IPS-NIHi11 (cell line): Measurements from ENCODE around the gene UBE2QL1.
A peak's percentile ranks its signal among the peaks of the same experiment; 100 is the strongest.
"Not testable (repeated sequence)": the region's sequence is repeated elsewhere in the genome, so short reads cannot be mapped to it uniquely, and the experiment has no call there.

Experiments used
- DNase-seq: peaks from one replicate; pipeline ENCODE4 v3.0.0; 2012; ENCODE audit warnings: mixed read lengths, low spot score

Gene UBE2QL1

GRCh38 chr5:6497262-6497661, 48.6 kb downstream of the UBE2QL1 start:
- DNase-seq, result no peak

- DNase-seq, result no peak
Measured at GRCh38 chr5:6498968-6499367, 50.3 kb downstream of the UBE2QL1 start.

- DNase-seq, result no peak
Measured at GRCh38 chr5:6501701-6502100, 53.0 kb downstream of the UBE2QL1 start.

GRCh38 chr5:6502421-6502820, 53.8 kb downstream of the UBE2QL1 start:
- no peak for DNase-seq

GRCh38 chr5:6503342-6503741, 54.7 kb downstream of the UBE2QL1 start:
- DNase-seq, result no peak

DNA sequence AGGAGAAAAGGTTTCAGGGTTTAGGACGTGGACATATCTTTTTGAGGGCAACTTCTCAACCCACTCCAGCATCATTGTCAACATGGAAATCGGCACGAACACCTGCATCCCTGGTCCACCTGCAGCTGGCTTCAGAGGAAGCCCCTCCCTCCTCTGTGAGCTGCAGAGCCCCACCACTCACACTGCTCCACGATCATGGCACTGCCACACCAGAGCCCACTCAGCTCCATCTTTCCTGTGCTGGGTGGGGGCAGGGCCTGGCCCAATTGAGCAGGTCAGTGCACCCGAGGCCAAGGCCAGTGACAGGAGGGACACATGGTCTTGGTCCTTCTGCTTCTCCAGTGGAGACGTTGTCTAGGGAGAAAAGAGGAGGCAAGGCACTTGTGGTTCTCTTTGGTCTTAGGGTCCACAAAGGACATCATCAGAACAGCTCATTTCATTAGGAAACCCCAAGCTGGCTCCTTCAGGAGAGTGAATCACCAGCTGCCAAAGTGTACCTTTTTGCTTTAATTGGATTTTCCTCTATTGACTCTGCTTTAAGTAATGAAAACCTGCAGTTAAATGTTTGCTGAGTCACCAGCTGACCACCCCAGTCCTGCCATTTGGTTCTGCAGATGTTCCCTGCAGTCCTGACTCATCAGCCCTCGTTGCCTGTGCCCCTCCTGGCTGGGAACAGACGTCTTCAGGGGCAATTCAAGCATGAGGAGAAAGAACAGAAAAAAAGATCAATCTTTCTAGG, 56.2 kb downstream of the UBE2QL1 start:
- no peak for DNase-seq

DNA sequence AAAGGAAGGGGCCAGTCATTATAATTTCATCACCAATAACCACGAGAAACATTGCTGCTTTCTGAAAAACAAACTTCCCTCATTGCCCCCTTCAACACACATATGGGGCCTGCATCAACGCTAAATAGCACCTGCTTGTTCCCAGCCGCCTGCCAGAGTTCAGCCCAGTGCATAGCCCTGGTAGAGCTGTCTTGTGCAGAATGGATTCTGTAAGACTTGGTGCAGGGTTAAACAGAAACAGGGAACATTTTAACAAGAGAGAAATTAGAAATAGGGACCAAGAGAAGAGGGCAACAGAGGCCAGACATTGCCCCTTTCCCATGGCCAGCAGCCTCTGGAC, 56.7 kb downstream of the UBE2QL1 start:
- DNase-seq, result no peak

- DNase-seq, result no peak
Measured at GRCh38 chr5:6505783-6506557, 57.3 kb downstream of the UBE2QL1 start.

- DNase-seq, result no peak
Measured at GRCh38 chr5:6506611-6507010, 58.0 kb downstream of the UBE2QL1 start.

GRCh38 chr5:6508931-6509330, 60.3 kb downstream of the UBE2QL1 start:
- no peak for DNase-seq

- no peak for DNase-seq
Measured at GRCh38 chr5:6510132-6510531, 61.5 kb downstream of the UBE2QL1 start.

GRCh38 chr5:6510973-6511372, 62.3 kb downstream of the UBE2QL1 start:
- DNase-seq, result no peak

DNA sequence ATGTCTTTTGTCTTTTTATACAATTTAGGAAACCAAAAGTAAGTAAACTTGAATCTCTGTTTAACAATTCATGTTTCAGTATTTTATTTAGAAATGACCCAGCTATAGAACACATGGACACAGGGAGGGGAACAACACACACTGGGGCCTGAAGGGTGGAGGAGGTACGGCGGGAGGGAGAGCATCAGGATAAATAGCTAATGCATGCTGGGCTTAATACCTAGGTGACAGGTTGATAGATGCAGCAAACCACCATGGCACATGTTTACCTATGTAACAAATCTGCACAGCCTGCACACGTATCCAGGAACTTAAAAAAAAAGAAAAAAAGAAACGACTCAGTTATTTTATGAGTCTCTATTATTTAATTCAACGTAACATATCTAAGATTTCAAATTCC, 67.2 kb downstream of the UBE2QL1 start:
- not testable (repeated sequence) for DNase-seq

GRCh38 chr5:6516823-6517222, 68.2 kb downstream of the UBE2QL1 start:
- no peak for DNase-seq

- DNase-seq, result no peak
Measured at GRCh38 chr5:6517510-6517909, 68.9 kb downstream of the UBE2QL1 start.

GRCh38 chr5:6518298-6519057, 69.8 kb downstream of the UBE2QL1 start:
- no peak for DNase-seq

DNA sequence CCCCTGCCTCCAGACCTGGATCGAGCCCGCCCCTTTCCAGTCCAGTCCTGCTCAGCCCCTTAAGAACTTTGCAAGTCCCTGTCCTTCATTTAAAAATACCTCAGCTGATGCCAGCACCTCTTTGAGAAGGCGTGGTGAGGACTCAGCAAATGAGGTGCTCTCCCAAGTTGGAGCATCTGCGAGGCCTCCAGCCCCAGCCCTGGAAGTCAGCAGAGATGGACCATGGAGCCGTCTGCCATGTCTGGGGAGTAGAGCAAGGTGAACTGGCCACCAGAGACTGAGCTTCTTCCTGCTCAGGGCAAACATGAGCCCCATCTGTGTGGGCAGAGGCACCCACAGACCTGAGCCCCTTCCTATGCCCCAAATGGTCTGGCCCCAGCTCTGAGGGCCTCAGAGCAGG, 71.5 kb downstream of the UBE2QL1 start:
- DNase-seq, result no peak

DNA sequence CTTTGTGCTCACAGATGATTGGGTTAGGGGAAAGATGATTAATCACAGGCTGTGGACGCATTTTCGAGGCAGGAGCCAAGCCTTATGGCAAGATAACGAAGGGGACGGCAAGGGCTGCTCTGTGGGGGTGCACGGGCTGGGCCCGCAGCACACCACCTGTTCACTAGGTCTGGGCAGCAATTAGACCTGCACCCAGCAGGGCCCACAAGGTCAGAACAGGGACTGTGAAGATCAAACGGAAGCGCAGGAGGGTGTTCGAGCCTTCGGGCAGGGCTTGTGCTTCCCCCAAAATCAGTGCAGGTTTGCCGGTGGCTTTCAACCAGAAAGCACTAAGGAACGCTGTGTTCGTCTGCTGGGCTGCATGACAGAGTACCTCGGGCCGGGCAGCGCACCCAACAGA, 73.7 kb downstream of the UBE2QL1 start:
- no peak for DNase-seq

- no peak for DNase-seq
Measured at GRCh38 chr5:6522923-6523322, 74.3 kb downstream of the UBE2QL1 start.

DNA sequence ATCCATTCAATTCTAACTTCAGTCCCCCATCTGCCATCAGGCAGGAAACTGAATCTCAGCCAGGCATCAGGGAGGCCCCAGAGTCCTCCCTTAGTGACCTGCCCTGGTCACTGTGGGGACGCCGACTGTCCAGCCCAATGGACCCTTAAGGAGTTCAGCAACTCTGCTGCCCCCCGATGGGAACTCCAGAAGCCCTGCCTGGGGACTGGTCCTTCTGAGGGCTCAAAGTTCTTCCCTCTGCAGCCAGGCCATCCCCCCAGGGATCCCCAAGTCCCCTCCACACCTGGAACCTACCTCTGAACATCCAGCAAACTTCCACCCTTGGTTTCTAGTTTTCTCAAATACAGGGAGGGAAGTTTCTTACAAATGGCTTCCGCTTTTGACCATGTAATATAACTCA, 76.8 kb downstream of the UBE2QL1 start:
- no peak for DNase-seq

- peak; percentile 79 for DNase-seq
Measured at GRCh38 chr5:6525910-6526309, 77.3 kb downstream of the UBE2QL1 start.

GRCh38 chr5:6527749-6528455, 79.2 kb downstream of the UBE2QL1 start:
- DNase-seq, result no peak
